ACC112 (cell line): ENCODE measurements around the gene FAM167B.
A peak's percentile ranks its signal among the peaks of the same experiment; 100 is the strongest.
"Not testable (repeated sequence)": the region's sequence is repeated elsewhere in the genome, so short reads cannot be mapped to it uniquely, and the experiment has no call there.

Source experiments
- H2AFZ ChIP-seq: fragments of 200-600 bp; sonication (generic); one replicate; pipeline ENCODE4 v1.6.0; 2017; ENCODE audit warnings: antibody characterized with exemption, low read length; ENCODE audit not compliant: unreplicated experiment
- H3K27ac ChIP-seq: fragments of 200-600 bp; sonication (generic); 2 replicates; pipeline ENCODE4 v1.5.1; 2014; ENCODE audit warnings: low read depth, mild to moderate bottlenecking, antibody characterized with exemption, low read length, moderate library complexity
- H3K27me3 ChIP-seq: fragments of 200-600 bp; sonication (generic); 2 replicates; pipeline ENCODE4 v1.6.1; 2014; ENCODE audit warnings: mild to moderate bottlenecking, antibody characterized with exemption, low read length, moderate library complexity, mixed read lengths; ENCODE audit not compliant: insufficient read depth
- H3K36me3 ChIP-seq: fragments of 200-600 bp; sonication (generic); 2 replicates; pipeline ENCODE4 v1.6.1; 2016; ENCODE audit warnings: mild to moderate bottlenecking, antibody characterized with exemption, low read length, moderate library complexity, mixed read lengths; ENCODE audit not compliant: insufficient read depth
- H3K4me1 ChIP-seq: fragments of 200-600 bp; sonication (generic); one replicate; pipeline ENCODE4 v1.6.1; 2016; ENCODE audit warnings: low read length, mixed read lengths; ENCODE audit not compliant: insufficient read depth, unreplicated experiment, control insufficient read depth
- H3K4me3 ChIP-seq: fragments of 200-600 bp; sonication (generic); 2 replicates; pipeline ENCODE4 v1.5.1; 2014; ENCODE audit warnings: mild to moderate bottlenecking, low read depth, low read length
- H3K79me2 ChIP-seq: fragments of 200-600 bp; sonication (generic); one replicate; pipeline ENCODE4 v1.6.0; 2016; ENCODE audit warnings: low read length; ENCODE audit not compliant: control insufficient read depth, unreplicated experiment, insufficient read depth

Gene FAM167B

DNA sequence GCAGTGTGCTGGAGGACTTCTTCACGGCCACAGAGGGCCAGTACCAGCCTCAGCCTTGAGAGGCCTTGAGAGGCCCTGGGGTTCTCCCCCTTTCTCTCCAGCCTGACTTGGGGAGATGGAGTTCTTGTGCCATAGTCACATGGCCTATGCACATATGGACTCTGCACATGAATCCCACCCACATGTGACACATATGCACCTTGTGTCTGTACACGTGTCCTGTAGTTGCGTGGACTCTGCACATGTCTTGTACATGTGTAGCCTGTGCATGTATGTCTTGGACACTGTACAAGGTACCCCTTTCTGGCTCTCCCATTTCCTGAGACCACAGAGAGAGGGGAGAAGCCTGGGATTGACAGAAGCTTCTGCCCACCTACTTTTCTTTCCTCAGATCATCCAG is 38.6 kb downstream of the FAM167B start:
- Histone ChIP-seq H3K4me1 (no peaks in the 10 kb centered on the region), H2AFZ (no peak overlapping the region), H3K27ac (no peak overlapping the region), H3K36me3 (no peaks in the 10 kb centered on the region), H3K79me2 (no peaks in the 10 kb centered on the region), H3K27me3 (no peaks in the 10 kb centered on the region), H3K4me3 (no peak overlapping the region)

- H2AFZ ChIP-seq, result no peak overlapping the region
- no peaks in the 10 kb centered on the region for H3K36me3 ChIP-seq
- H3K79me2 ChIP-seq, result no peaks in the 10 kb centered on the region
- H3K4me1 ChIP-seq, result peaks cover 6% of the 10 kb centered on the region
- no peak overlapping the region for H3K27ac ChIP-seq
- no peak overlapping the region for H3K4me3 ChIP-seq
- H3K27me3 ChIP-seq, result no peaks in the 10 kb centered on the region
These were observed 39.7 kb downstream of the FAM167B start for GRCh38 chr1:32286763-32287162.

DNA sequence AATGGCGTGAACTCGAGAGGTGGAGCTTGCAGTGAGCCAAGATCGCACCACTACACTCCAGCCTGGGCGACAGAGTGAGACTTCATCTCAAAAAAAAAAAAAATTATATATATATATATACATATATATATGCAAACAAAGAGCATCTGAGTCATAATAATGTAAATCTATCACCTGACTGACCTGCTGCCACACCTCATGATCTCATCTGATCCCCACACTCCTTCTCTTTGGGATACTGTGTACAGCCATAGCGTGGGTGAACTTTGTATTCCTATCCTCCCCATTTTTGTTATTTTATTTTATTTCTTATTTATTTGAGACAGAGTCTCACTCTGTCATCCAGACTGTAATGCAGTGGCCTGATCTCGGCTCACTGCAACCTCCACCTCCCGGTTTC is 42.2 kb downstream of the FAM167B start:
- Histone ChIP-seq H3K36me3 (no peaks in the 10 kb centered on the region), H3K4me3 (no peak overlapping the region), H3K4me1 (peaks cover 6% of the 10 kb centered on the region), H3K79me2 (peaks cover 14% of the 10 kb centered on the region), H3K27ac (no peak overlapping the region), H2AFZ (no peak overlapping the region), H3K27me3 (no peaks in the 10 kb centered on the region)

DNA sequence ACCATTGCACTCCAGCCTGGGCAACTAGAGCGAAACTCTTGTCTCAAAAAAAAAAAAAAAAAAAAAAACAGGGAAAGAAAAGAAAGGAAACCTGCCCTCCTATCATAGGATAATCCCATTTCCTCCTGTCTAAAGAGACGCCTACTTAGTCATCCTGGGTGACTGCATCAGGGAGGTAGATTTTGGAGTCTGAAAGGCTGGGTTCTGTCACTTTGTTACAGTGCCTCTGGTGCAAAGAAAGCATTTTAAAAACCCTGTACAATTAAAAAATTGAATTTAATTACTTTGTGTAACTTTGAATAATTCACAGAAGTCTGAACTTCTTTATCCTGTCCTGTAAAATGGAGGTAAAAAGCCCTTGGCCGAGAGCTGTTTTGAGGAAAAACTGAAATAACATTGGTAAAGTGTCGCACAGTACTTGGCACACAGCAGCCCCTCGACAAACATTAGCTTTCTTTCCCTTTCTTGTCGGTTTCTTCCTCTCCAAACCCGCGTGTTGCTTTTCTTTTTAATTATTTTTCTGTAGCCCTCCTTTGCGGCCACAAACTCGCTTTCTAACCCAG is 44.2 kb downstream of the FAM167B start:
- Histone ChIP-seq H3K4me1 (peaks cover 6% of the 10 kb centered on the region), H3K4me3 (peak overlapping the region; percentile 91)

GRCh38 chr1:32291708-32292538 is 44.9 kb downstream of the FAM167B start, which contains the start of gene HDAC1:
HDAC1 (plus strand) TSS chr1:32292083; CDS start chr1:32292170, 87 bp downstream.
- Histone ChIP-seq H3K79me2 (peaks cover 27% of the 10 kb centered on the region), H3K4me1 (peaks cover 6% of the 10 kb centered on the region), H3K36me3 (no peaks in the 10 kb centered on the region), H3K27me3 (no peaks in the 10 kb centered on the region), H3K4me3 (peak within 1 kb of the TSS; percentile 91), H3K27ac (peak within 1 kb of the TSS; percentile 20), H2AFZ (peak within 1 kb of the TSS; percentile 90)

More for the DNA sequence above, 44.2 kb downstream of the FAM167B start:
- Histone ChIP-seq H3K79me2 (peaks cover 21% of the 10 kb centered on the region), H3K27ac (peak overlapping the region; percentile 20), H3K27me3 (no peaks in the 10 kb centered on the region), H3K36me3 (no peaks in the 10 kb centered on the region), H2AFZ (peak overlapping the region; percentile 69)

GRCh38 chr1:32298211-32298610 is 51.2 kb downstream of the FAM167B start:
- H3K79me2 ChIP-seq, result peaks cover 30% of the 10 kb centered on the region
- not testable (repeated sequence) for H3K4me1 ChIP-seq, H3K27ac ChIP-seq, H3K27me3 ChIP-seq, H2AFZ ChIP-seq, H3K4me3 ChIP-seq, H3K36me3 ChIP-seq
